ENCODE measurements around the gene DACT2. TPM values are rescaled to one million over a fixed set of nuclear protein-coding genes. Genes with fewer than 3 reads are reported as not detected.

Gene DACT2
- total RNA-seq, 1 experiment from 2014 or later = not detected

DNA sequence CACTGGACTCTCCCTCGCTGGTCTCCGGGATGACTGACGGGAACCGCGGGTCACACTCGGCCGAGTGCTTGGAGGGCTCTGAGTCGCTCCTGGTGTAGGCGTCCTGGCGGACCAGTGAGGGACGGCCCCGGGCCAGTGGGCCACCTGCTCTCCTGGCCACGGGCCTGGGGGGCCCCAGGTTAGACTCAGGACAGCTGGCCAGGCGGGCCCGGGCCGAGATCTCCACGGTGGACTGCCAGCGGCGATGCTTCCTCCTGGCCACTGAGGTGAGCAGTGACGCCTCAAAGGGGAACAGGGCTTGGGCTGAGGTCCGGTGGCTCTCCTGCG, 11.9 kb downstream of the DACT2 start:
- Histone ChIP-seq H3K79me2 (ENCODE audit: low read length) (no peaks in the 10 kb centered on the region), H3K4me3 (ENCODE audit: low read length) (no peak overlapping the region), H3K27me3 (ENCODE audit: low read length) (no peaks in the 10 kb centered on the region), H3K27ac (ENCODE audit: low read length) (no peak overlapping the region), H3K36me3 (ENCODE audit: insufficient read depth, low read length) (no peaks in the 10 kb centered on the region), H4K20me1 (ENCODE audit: insufficient read depth, low read depth, low read length) (no peaks in the 10 kb centered on the region), H3K4me2 (ENCODE audit: low read depth, low read length, poor library complexity, severe bottlenecking) (no peak overlapping the region), H3K4me1 (ENCODE audit: low read length) (no peaks in the 10 kb centered on the region), H3K9me3 (ENCODE audit: low read length) (no peaks in the 10 kb centered on the region), H3K9ac (ENCODE audit: low read length) (no peak overlapping the region), H2AFZ (ENCODE audit: low read length) (no peak overlapping the region), H3K9me2 (replicated peaks; ENCODE audit: insufficient read depth, low read length) (no peaks in the 10 kb centered on the region)
- no peak for DNase-seq

- Histone ChIP-seq H3K27me3 (ENCODE audit: low read length) (no peaks in the 10 kb centered on the region), H4K20me1 (ENCODE audit: insufficient read depth, low read depth, low read length) (no peaks in the 10 kb centered on the region), H3K9me3 (ENCODE audit: low read length) (no peaks in the 10 kb centered on the region), H3K36me3 (ENCODE audit: insufficient read depth, low read length) (no peaks in the 10 kb centered on the region), H3K4me2 (ENCODE audit: low read depth, low read length, poor library complexity, severe bottlenecking) (no peak overlapping the region), H2AFZ (ENCODE audit: low read length) (no peak overlapping the region), H3K79me2 (ENCODE audit: low read length) (no peaks in the 10 kb centered on the region), H3K9me2 (replicated peaks; ENCODE audit: insufficient read depth, low read length) (no peaks in the 10 kb centered on the region), H3K4me1 (ENCODE audit: low read length) (no peaks in the 10 kb centered on the region), H3K27ac (ENCODE audit: low read length) (no peak overlapping the region), H3K9ac (ENCODE audit: low read length) (no peak overlapping the region), H3K4me3 (ENCODE audit: low read length) (no peak overlapping the region)
- no peak for DNase-seq
Observed at GRCh38 chr6:168307015-168307694, 12.4 kb downstream of the DACT2 start.

DNA sequence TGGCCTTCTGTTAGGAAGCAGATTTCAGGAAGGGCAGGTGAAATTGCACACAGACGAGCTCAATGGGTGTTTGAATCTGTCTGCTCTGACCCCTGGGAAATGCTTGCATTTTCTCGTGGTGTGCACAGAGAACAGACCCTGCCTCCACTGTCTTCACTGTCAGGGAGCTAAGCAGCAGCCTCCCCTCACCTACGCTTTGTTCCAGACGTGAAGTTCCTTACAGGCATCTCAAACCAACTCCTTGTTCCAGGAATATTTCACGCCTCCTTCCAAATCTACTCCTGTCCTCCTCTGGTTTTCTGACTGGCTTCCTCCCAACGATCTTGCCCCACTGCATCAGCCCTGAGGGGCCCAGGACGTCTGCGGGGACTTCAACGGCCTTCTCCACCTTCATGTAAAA, 13.7 kb downstream of the DACT2 start:
- no peak overlapping the region for H3K4me3 ChIP-seq (ENCODE audit: low read length)
- H4K20me1 ChIP-seq (ENCODE audit: insufficient read depth, low read depth, low read length) = no peaks in the 10 kb centered on the region
- no peak overlapping the region for H2AFZ ChIP-seq (ENCODE audit: low read length)
- no peak for DNase-seq
- no peaks in the 10 kb centered on the region for H3K9me2 ChIP-seq (replicated peaks; ENCODE audit: insufficient read depth, low read length)
- H3K4me2 ChIP-seq (ENCODE audit: low read depth, low read length, poor library complexity, severe bottlenecking) = no peak overlapping the region
- H3K79me2 ChIP-seq (ENCODE audit: low read length) = no peaks in the 10 kb centered on the region
- no peak overlapping the region for H3K27ac ChIP-seq (ENCODE audit: low read length)
- no peaks in the 10 kb centered on the region for H3K27me3 ChIP-seq (ENCODE audit: low read length)
- no peaks in the 10 kb centered on the region for H3K9me3 ChIP-seq (ENCODE audit: low read length)
- no peaks in the 10 kb centered on the region for H3K36me3 ChIP-seq (ENCODE audit: insufficient read depth, low read length)
- H3K9ac ChIP-seq (ENCODE audit: low read length) = no peak overlapping the region
- no peaks in the 10 kb centered on the region for H3K4me1 ChIP-seq (ENCODE audit: low read length)

DNA sequence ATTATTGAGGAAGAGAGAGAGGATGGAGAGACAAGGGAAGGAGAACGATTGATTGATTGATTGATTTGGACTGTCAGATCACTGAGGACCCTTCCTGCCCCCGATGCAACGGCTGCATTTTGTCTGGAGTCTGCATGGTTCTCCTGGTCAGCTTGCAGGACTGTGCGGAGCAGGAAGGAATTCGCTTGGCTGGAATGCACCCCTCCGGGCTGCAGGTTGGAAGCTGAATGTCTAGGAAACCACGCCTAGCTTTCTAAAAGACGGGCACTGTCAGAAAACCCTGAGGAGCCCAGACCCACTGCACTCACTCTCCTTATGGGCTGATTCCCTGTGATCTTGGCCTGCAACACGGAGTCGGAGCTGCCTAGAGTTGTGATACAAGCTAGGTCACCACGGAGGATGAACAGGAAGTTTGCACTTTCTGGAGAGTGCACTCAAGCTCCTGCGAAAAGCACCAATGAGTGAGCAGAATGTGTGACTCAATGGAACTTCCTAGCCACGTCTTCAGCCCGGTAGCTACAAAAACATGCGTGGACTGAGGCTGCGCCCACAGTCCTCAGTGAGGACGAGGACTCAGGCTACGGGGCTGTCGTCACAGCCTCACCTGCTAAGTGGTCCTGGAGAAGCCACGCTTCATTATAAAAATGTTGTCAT, 14.4 kb downstream of the DACT2 start:
- no peaks in the 10 kb centered on the region for H3K9me2 ChIP-seq (replicated peaks; ENCODE audit: insufficient read depth, low read length)
- H3K4me1 ChIP-seq (ENCODE audit: low read length) = no peaks in the 10 kb centered on the region
- no peaks in the 10 kb centered on the region for H3K9me3 ChIP-seq (ENCODE audit: low read length)
- no peak overlapping the region for H3K4me3 ChIP-seq (ENCODE audit: low read length)
- no peaks in the 10 kb centered on the region for H3K27me3 ChIP-seq (ENCODE audit: low read length)
- H3K9ac ChIP-seq (ENCODE audit: low read length) = no peak overlapping the region
- no peaks in the 10 kb centered on the region for H4K20me1 ChIP-seq (ENCODE audit: insufficient read depth, low read depth, low read length)
- no peaks in the 10 kb centered on the region for H3K36me3 ChIP-seq (ENCODE audit: insufficient read depth, low read length)
- no peak for DNase-seq
- H3K27ac ChIP-seq (ENCODE audit: low read length) = no peak overlapping the region
- H3K4me2 ChIP-seq (ENCODE audit: low read depth, low read length, poor library complexity, severe bottlenecking) = no peak overlapping the region
- H2AFZ ChIP-seq (ENCODE audit: low read length) = no peak overlapping the region
- no peaks in the 10 kb centered on the region for H3K79me2 ChIP-seq (ENCODE audit: low read length)

- Histone ChIP-seq H4K20me1 (ENCODE audit: insufficient read depth, low read depth, low read length) (no peaks in the 10 kb centered on the region), H3K9ac (ENCODE audit: low read length) (no peak overlapping the region), H3K9me3 (ENCODE audit: low read length) (no peaks in the 10 kb centered on the region), H3K27ac (ENCODE audit: low read length) (no peak overlapping the region), H3K9me2 (replicated peaks; ENCODE audit: insufficient read depth, low read length) (no peaks in the 10 kb centered on the region), H3K79me2 (ENCODE audit: low read length) (no peaks in the 10 kb centered on the region), H3K36me3 (ENCODE audit: insufficient read depth, low read length) (no peaks in the 10 kb centered on the region), H2AFZ (ENCODE audit: low read length) (no peak overlapping the region), H3K4me3 (ENCODE audit: low read length) (no peak overlapping the region), H3K4me1 (ENCODE audit: low read length) (no peaks in the 10 kb centered on the region), H3K27me3 (ENCODE audit: low read length) (no peaks in the 10 kb centered on the region), H3K4me2 (ENCODE audit: low read depth, low read length, poor library complexity, severe bottlenecking) (no peak overlapping the region)
- DNase-seq = no peak
Observed at GRCh38 chr6:168304752-168305015, 14.9 kb downstream of the DACT2 start.

- no peaks in the 10 kb centered on the region for H3K9me2 ChIP-seq (replicated peaks; ENCODE audit: insufficient read depth, low read length)
- H3K36me3 ChIP-seq (ENCODE audit: insufficient read depth, low read length) = no peaks in the 10 kb centered on the region
- no peaks in the 10 kb centered on the region for H3K4me1 ChIP-seq (ENCODE audit: low read length)
- H3K4me3 ChIP-seq (ENCODE audit: low read length) = no peak overlapping the region
- no peak for DNase-seq
- H3K4me2 ChIP-seq (ENCODE audit: low read depth, low read length, poor library complexity, severe bottlenecking) = no peak overlapping the region
- H4K20me1 ChIP-seq (ENCODE audit: insufficient read depth, low read depth, low read length) = no peaks in the 10 kb centered on the region
- no peaks in the 10 kb centered on the region for H3K27me3 ChIP-seq (ENCODE audit: low read length)
- no peaks in the 10 kb centered on the region for H3K9me3 ChIP-seq (ENCODE audit: low read length)
- no peak overlapping the region for H3K27ac ChIP-seq (ENCODE audit: low read length)
- no peak overlapping the region for H2AFZ ChIP-seq (ENCODE audit: low read length)
- no peaks in the 10 kb centered on the region for H3K79me2 ChIP-seq (ENCODE audit: low read length)
- no peak overlapping the region for H3K9ac ChIP-seq (ENCODE audit: low read length)
Observed at GRCh38 chr6:168303982-168304751, 15.4 kb downstream of the DACT2 start.

DNA sequence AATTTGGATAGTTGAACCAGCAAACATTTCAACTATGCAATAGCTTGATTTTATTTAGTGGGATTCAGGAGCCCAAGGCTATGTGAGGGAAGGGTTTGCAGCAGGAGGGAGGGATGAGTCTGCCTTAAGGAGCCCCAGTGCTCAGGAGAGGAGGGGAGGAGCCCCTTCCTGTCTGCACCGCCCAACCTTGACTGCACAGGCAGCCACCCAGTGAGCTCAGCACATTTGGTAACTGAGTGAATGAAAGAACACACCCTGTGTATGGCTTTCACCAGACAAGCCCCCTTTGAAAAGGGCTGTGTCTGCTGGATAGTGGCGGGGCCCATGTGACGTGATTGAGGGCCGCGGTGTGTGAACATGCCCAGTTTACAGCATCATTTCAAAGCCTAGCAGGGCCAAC, 17.0 kb downstream of the DACT2 start:
- Histone ChIP-seq H2AFZ (ENCODE audit: low read length) (no peak overlapping the region), H3K4me2 (ENCODE audit: low read depth, low read length, poor library complexity, severe bottlenecking) (no peak overlapping the region), H3K9me3 (ENCODE audit: low read length) (no peaks in the 10 kb centered on the region), H3K79me2 (ENCODE audit: low read length) (no peaks in the 10 kb centered on the region), H3K36me3 (ENCODE audit: insufficient read depth, low read length) (no peaks in the 10 kb centered on the region), H3K4me3 (ENCODE audit: low read length) (no peak overlapping the region), H3K4me1 (ENCODE audit: low read length) (no peaks in the 10 kb centered on the region), H3K9me2 (replicated peaks; ENCODE audit: insufficient read depth, low read length) (no peaks in the 10 kb centered on the region), H3K27me3 (ENCODE audit: low read length) (no peaks in the 10 kb centered on the region), H4K20me1 (ENCODE audit: insufficient read depth, low read depth, low read length) (no peaks in the 10 kb centered on the region), H3K27ac (ENCODE audit: low read length) (no peak overlapping the region), H3K9ac (ENCODE audit: low read length) (no peak overlapping the region)
- no peak for DNase-seq

DNA sequence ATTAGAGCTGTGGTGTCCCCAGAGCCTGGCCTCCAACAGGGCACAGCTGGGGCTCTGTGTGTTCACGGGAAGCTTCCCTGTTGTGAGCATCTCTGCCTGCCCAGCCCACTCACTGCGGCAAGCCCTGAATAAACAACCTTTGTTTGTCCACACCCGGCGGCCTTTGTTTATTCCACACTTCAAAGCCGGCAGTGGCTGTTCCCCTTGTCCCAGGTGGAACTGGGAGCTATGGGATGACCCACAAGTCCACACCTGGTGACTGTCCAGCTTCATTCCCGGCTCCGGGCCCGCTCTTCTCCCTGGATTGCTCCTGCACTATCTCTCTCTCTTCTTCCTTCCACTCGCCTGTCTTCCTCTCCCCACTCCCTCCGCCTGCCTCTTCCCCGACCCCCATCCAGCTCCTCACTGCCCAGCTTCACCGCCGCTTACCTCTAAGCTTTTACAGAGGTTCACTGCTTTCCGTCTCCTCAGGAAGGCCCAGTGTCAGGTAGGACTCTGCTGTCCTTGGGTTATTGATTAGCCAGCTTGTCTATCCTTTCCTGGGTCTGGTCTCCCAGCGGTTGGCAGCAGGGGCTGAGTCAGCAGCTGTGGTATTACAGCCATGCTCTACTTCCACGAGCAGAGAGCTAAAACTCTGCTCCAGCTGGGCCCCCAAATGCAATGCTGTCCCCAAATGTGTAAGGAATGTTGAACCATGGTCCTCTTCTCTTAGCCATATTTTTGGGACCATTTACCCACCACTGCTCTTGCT, 17.8 kb downstream of the DACT2 start:
- H3K27me3 ChIP-seq (ENCODE audit: low read length) = no peaks in the 10 kb centered on the region

More for the DNA sequence above, 17.8 kb downstream of the DACT2 start:
- H3K27ac ChIP-seq (ENCODE audit: low read length) = no peak overlapping the region
- H3K36me3 ChIP-seq (ENCODE audit: insufficient read depth, low read length) = no peaks in the 10 kb centered on the region
- no peaks in the 10 kb centered on the region for H3K9me3 ChIP-seq (ENCODE audit: low read length)
- H3K9me2 ChIP-seq (replicated peaks; ENCODE audit: insufficient read depth, low read length) = no peaks in the 10 kb centered on the region
- no peaks in the 10 kb centered on the region for H3K4me1 ChIP-seq (ENCODE audit: low read length)
- no peaks in the 10 kb centered on the region for H4K20me1 ChIP-seq (ENCODE audit: insufficient read depth, low read depth, low read length)
- no peak overlapping the region for H3K4me3 ChIP-seq (ENCODE audit: low read length)
- no peak overlapping the region for H2AFZ ChIP-seq (ENCODE audit: low read length)
- DNase-seq = no peak
- H3K79me2 ChIP-seq (ENCODE audit: low read length) = no peaks in the 10 kb centered on the region
- H3K4me2 ChIP-seq (ENCODE audit: low read depth, low read length, poor library complexity, severe bottlenecking) = no peak overlapping the region
- H3K9ac ChIP-seq (ENCODE audit: low read length) = no peak overlapping the region
